HAP-1 (cell line): ENCODE measurements around the gene ACP7.
"Not testable (repeated sequence)": the region's sequence is repeated elsewhere in the genome, so short reads cannot be mapped to it uniquely, and the experiment has no call there.

ENCODE experiments used
- DNase-seq, 2 experiments: peaks; one replicate each; pipeline ENCODE4 v3.0.0-alpha.2; 2016 to 2020; ENCODE audit warnings: low spot score in 2 of 2
- H3K27me3 ChIP-seq: fragments of 250-450 bp; sonication (Bioruptor Pico); 2 replicates; pipeline ENCODE4 v1.5.1; 2020; ENCODE audit warnings: low read depth, mild to moderate bottlenecking, moderate library complexity
- H3K36me3 ChIP-seq: fragments of 250-450 bp; sonication (Bioruptor Pico); replicated peaks from 2 replicates; pipeline ENCODE4 v1.5.1; 2020; ENCODE audit warnings: mild to moderate bottlenecking
- H3K4me1 ChIP-seq: fragments of 250-450 bp; sonication (Bioruptor Pico); 2 replicates; pipeline ENCODE4 v1.5.1; 2020; ENCODE audit warnings: mild to moderate bottlenecking
- H3K4me3 ChIP-seq: fragments of 250-450 bp; sonication (Bioruptor Pico); 2 replicates; pipeline ENCODE4 v1.5.1; 2020; ENCODE audit warnings: mild to moderate bottlenecking, moderate library complexity
- H3K9me3 ChIP-seq: fragments of 250-450 bp; sonication (Bioruptor Pico); 2 replicates; pipeline ENCODE4 v1.5.1; 2020; ENCODE audit warnings: mild to moderate bottlenecking, moderate library complexity
- in situ Hi-C: fragments of 300-500 bp; cut with MboI; formaldehyde crosslinking; loops from 3 replicates; pipeline ENCODE4 v1.14.3; 2020; ENCODE audit warnings: low sequenced_read_pairs, inconsistent platforms, mixed read lengths

The ACP7 gene

DNA sequence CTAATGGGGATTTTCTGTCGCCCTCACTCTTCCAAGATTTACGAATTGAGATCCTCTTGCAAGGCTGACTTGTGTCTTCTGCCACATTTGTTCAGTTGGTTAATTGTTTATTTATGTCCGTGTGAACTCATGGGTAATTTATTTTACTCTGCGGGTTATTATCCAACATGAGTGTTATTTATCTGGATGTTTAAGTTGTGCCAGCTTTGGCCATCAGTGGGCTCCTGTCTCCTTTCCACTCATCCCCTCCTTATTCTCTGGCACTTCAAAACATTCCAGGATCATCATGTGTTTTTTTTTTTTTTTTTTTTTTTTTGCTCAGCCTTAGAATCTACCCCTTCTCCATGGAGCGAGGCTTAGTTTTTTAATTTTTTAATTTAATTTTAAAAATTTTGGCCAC lies 19.0 kb downstream of the ACP7 start:
- H3K4me3 ChIP-seq, result no peak overlapping the region
- in situ Hi-C loops, result no loop called here
- no peaks in the 10 kb centered on the region for H3K36me3 ChIP-seq
- no peak for DNase-seq
- H3K9me3 ChIP-seq, result no peaks in the 10 kb centered on the region
- H3K27me3 ChIP-seq, result peaks cover 5% of the 10 kb centered on the region; the same call in 1 of the 2 replicates
- H3K4me1 ChIP-seq, result no peaks in the 10 kb centered on the region

DNA sequence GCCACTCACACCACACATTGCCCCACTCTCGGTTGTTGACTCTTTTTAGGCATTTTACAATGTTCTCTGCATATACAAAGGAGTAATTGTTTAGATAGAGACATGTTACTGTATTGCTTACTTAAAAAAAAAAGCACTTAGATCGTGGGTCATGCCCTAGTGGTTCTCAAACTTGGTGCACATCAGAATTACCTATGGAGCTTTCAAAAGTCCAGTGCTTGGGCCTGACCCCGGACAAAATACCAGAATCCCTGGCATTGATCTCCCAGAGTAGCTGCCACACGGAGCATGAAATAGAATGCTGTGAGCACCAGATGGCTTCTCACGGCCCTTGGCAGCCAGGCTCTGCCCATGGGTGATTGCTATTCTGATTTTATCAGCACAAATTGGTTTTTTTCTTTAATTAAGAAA lies 20.0 kb downstream of the ACP7 start:
- Histone ChIP-seq H3K27me3 (no peaks in the 10 kb centered on the region), H3K4me3 (no peak overlapping the region), H3K36me3 (no peaks in the 10 kb centered on the region), H3K9me3 (no peaks in the 10 kb centered on the region), H3K4me1 (no peaks in the 10 kb centered on the region)
- DNase-seq, result no peak
- in situ Hi-C loops, result no loop called here

DNA sequence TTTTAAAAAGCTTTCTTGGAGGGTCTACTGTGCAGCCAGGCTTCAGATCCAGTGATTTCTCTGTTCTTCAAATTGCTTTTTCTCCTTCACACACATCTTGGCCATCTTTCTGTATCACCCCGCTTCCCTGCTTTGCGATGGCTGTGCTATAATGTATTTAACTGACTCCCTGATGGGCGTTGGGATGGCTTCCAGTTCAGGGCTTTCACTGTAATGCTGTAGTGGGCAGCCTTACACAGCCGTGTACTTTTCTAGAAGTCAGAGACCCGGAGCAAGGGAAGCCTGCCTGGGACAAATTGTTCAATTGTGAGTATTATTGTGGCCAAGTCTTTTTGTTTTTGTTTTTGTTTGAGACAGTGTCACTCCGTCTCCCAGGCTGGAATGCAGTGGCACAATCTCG lies 22.0 kb downstream of the ACP7 start:
- H3K4me3 ChIP-seq, result no peak overlapping the region
- in situ Hi-C loops, result no loop called here
- H3K36me3 ChIP-seq, result no peaks in the 10 kb centered on the region
- DNase-seq, result no peak
- H3K4me1 ChIP-seq, result no peaks in the 10 kb centered on the region
- no peaks in the 10 kb centered on the region for H3K27me3 ChIP-seq
- no peaks in the 10 kb centered on the region for H3K9me3 ChIP-seq

- DNase-seq, result no peak
- H3K9me3 ChIP-seq, result no peaks in the 10 kb centered on the region
- in situ Hi-C loops, result loop anchor here (10.0 kb wide), 1 partner anchor 305 kb away; the partner anchor contains the start of gene PLEKHG2
- H3K4me3 ChIP-seq, result no peak overlapping the region
- H3K27me3 ChIP-seq, result no peaks in the 10 kb centered on the region
- H3K36me3 ChIP-seq, result no peaks in the 10 kb centered on the region
- H3K4me1 ChIP-seq, result no peaks in the 10 kb centered on the region
Measured at GRCh38 chr19:39109641-39110040, 25.5 kb downstream of the ACP7 start.

DNA sequence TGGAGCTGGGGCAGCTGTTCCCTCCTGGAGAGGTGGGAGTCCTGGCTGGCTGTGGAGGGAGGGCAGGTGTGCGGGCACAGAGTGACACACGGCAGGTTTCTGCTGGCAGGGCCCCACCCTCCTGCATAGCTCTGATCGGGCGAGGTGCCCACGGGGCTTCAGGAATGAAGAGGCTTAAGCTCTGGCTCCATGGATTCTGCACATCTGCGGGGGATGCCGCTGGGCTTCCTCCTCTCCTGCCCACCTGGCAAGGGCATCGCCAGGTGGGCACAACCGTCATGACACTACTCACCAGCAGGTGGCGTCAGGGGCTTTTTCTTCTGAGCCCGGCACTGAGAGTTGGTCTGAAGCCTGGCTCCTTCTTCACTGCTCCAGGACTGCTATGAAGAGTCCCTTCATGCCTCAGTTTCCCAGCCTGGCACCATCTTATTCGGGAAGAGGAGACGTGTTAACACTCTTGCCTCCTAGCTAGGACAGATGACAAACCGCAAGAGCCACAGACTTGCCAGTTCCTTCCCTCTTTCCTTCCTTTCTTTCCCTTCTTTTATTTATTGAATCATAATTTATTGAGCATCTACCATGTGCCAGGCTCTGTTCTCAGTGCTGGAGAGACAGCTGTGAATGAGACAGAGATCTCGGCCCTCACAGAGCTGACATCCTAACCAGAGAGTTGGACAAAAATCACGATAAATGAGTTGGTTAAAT lies 26.2 kb downstream of the ACP7 start:
- Histone ChIP-seq H3K4me3 (no peak overlapping the region), H3K27me3 (no peaks in the 10 kb centered on the region), H3K36me3 (no peaks in the 10 kb centered on the region), H3K9me3 (no peaks in the 10 kb centered on the region), H3K4me1 (no peaks in the 10 kb centered on the region)
- in situ Hi-C loops, result loop anchor here (10.0 kb wide), 1 partner anchor 304 kb away; the partner anchor contains the start of gene PLEKHG2
- peak; percentile 47 to 84 for DNase-seq

DNA sequence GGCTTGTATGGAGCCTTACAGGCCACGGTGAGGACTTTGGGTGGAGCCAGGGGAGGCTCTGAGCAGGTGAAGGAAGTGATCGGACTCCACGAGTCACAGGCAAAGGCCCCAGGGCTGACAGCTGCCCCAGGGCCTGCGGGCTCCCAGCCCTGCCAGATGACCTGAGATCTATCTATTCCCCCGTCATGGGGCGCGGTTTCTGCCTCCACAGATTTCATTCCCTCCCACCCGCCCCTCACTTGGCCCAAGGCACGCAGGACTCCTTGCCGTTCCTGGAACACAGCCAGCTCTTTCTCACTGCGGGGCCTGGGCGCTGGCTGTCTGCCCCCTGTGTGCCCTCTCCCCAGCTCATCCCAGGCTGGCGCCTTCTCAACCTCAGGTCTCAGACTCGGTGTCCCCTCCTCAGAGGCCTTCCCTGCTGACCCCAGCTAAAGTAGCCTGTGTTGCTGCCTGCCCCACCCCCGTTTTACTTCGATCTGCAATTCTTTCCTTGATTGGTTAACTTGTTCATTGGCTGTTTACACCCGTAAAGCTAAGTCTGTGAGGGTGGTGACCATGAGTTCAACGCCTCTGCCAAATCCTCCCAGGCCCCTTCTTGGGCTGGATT lies 27.5 kb downstream of the ACP7 start:
- no peaks in the 10 kb centered on the region for H3K27me3 ChIP-seq
- in situ Hi-C loops, result loop anchor here (10.0 kb wide), 1 partner anchor 303 kb away; the partner anchor contains the start of gene PLEKHG2
- no peak for DNase-seq
- no peaks in the 10 kb centered on the region for H3K9me3 ChIP-seq
- H3K4me1 ChIP-seq, result no peaks in the 10 kb centered on the region
- H3K4me3 ChIP-seq, result no peak overlapping the region
- H3K36me3 ChIP-seq, result no peaks in the 10 kb centered on the region

GRCh38 chr19:39112338-39112890 lies 28.2 kb downstream of the ACP7 start:
- in situ Hi-C loops, result loop anchor here (10.0 kb wide), 1 partner anchor 302 kb away; the partner anchor contains the start of gene PLEKHG2
- no peaks in the 10 kb centered on the region for H3K9me3 ChIP-seq
- no peaks in the 10 kb centered on the region for H3K36me3 ChIP-seq
- H3K4me1 ChIP-seq, result no peaks in the 10 kb centered on the region
- no peak for DNase-seq
- H3K27me3 ChIP-seq, result no peaks in the 10 kb centered on the region
- no peak overlapping the region for H3K4me3 ChIP-seq

- no peaks in the 10 kb centered on the region for H3K36me3 ChIP-seq
- in situ Hi-C loops, result loop anchor here (10.0 kb wide), 1 partner anchor 302 kb away; the partner anchor contains the start of gene PLEKHG2
- H3K9me3 ChIP-seq, result no peaks in the 10 kb centered on the region
- no peak overlapping the region for H3K4me3 ChIP-seq
- H3K27me3 ChIP-seq, result no peaks in the 10 kb centered on the region
- no peak for DNase-seq
- H3K4me1 ChIP-seq, result no peaks in the 10 kb centered on the region
Measured at GRCh38 chr19:39113199-39113598, 29.0 kb downstream of the ACP7 start.

GRCh38 chr19:39115105-39115847 lies 31.1 kb downstream of the ACP7 start:
- no peaks in the 10 kb centered on the region for H3K36me3 ChIP-seq
- no peaks in the 10 kb centered on the region for H3K4me1 ChIP-seq
- H3K9me3 ChIP-seq, result no peaks in the 10 kb centered on the region
- no peak overlapping the region for H3K4me3 ChIP-seq
- H3K27me3 ChIP-seq, result no peaks in the 10 kb centered on the region
- in situ Hi-C loops, result loop anchor here (10.0 kb wide), 1 partner anchor 300 kb away; the partner anchor contains the start of gene PLEKHG2
- no peak for DNase-seq

DNA sequence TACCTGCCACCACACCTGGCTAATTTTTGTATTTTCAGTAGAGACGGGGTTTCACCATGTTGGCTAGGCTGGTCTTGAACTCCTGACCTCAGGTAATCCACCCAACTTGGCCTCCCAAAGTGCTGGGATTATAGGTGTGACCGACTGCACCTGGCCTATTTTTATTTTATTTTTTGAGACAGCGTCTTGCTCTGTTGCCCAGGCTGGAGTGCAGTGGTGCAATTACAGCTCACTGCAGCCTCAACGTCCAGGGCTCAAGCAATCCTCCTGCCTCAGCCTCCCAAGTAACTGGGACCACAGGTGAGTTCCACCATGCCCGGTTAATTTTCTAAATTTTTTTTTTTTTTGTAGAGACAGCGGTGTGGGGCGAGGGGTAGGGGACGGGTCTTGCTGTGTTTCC lies 32.9 kb downstream of the ACP7 start:
- H3K27me3 ChIP-seq, result not testable (repeated sequence)

GRCh38 chr19:39119830-39120229 lies 35.7 kb downstream of the ACP7 start:
- Histone ChIP-seq H3K9me3 (no peaks in the 10 kb centered on the region), H3K4me1 (no peaks in the 10 kb centered on the region), H3K36me3 (no peaks in the 10 kb centered on the region), H3K4me3 (no peak overlapping the region), H3K27me3 (no peaks in the 10 kb centered on the region)
- in situ Hi-C loops, result loop anchor here (5.0 to 10.0 kb wide), 2 partner anchors 207 to 295 kb away; partner anchors contain the start of gene PLEKHG2
- DNase-seq, result no peak

More for the DNA sequence above, 32.9 kb downstream of the ACP7 start:
- not testable (repeated sequence) for H3K9me3 ChIP-seq, H3K4me1 ChIP-seq, DNase-seq, H3K4me3 ChIP-seq, H3K36me3 ChIP-seq
- in situ Hi-C loops, result loop anchor here (10.0 kb wide), 1 partner anchor 298 kb away; the partner anchor contains the start of gene PLEKHG2

DNA sequence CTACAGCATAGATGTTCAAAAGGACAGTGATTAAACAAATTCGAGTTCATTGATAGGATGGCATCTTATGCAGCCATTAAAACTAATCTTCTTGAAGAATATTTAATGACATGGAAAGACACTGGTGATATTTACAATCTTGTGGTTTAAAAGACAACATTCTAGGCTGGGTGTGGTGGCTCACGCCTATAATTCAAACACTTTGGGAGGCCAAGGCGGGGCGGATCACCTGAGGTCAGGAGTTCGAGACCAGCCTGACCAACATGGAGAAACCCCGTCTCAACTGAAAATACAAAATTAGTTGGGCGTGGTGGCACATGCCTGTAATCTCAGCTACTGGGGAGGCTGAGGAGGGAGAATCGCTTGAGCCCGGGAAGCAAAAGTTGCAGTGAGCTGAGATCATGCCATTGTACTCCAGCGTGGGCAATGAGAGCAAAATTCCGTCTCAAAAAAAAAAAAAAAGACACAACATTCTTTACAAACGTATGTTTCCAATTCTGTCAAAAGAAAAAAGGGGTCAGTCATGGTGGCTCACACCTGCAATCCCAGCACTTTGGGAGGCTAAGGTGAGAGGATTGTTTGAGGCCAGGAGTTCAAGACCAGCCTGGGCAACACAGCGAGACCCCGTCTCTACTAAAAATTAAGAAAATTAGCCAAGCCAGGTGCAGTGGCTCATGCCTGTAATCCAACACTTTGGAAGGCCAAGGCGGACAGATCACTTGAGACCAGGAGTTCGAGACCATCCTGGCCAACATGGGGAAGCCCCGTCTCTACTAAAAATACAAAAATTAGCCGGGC lies 39.0 kb downstream of the ACP7 start:
- DNase-seq, result no peak
- in situ Hi-C loops, result loop anchor here (5.0 kb wide), 1 partner anchor 204 kb away; no protein-coding TSS in a partner anchor
- H3K27me3 ChIP-seq, result no peaks in the 10 kb centered on the region

More for the DNA sequence above, 39.0 kb downstream of the ACP7 start:
- H3K9me3 ChIP-seq, result no peaks in the 10 kb centered on the region
- H3K36me3 ChIP-seq, result no peaks in the 10 kb centered on the region; the same call in 1 of the 2 replicates
- H3K4me1 ChIP-seq, result peaks cover 10% of the 10 kb centered on the region
- no peak overlapping the region for H3K4me3 ChIP-seq
